HEK293 (cell line): ENCODE measurements around the gene DCAF8.

Experiments
- CTCF ChIA-PET: fragments of 350-600 bp; formaldehyde crosslinking; extraction: SDS; loops from one replicate; lab custom pipeline; 2021; ENCODE audit warnings: antibody characterized with exemption; lab: Yijun Ruan, JAX
- POLR2A ChIA-PET: fragments of 300-600 bp; formaldehyde crosslinking; extraction: SDS; loops from one replicate; lab custom pipeline; 2020; ENCODE audit warnings: antibody characterized with exemption, inconsistent platforms; lab: Yijun Ruan, JAX
- H3K27ac ChIP-seq: fragments of 200-500 bp; sonication (Bioruptor generic); 2 replicates; pipeline ENCODE4 v1.5.1; 2014; ENCODE audit warnings: low read depth, low read length, control low read depth, inconsistent platforms; ENCODE audit errors: extremely low read depth
- H3K36me3 ChIP-seq, 2 experiments: fragments of 200-500 bp in 1 of 2; sonication (Bioruptor generic) in 1 of 2; 1 replicate in 1 of 2; 2 replicates in 1 of 2; pipeline ENCODE4 v1.5.1; 2014 to 2017; ENCODE audit warnings: inconsistent platforms in 2 of 2, low read length in 2 of 2; ENCODE audit not compliant: control insufficient read depth in 2 of 2, insufficient read depth in 1 of 2
- H3K4me1 ChIP-seq: fragments of 200-500 bp; sonication (Bioruptor generic); 2 replicates; pipeline ENCODE4 v1.5.1; 2014; ENCODE audit warnings: mild to moderate bottlenecking, low read length, inconsistent platforms; ENCODE audit not compliant: control insufficient read depth, insufficient read depth
- H3K4me3 ChIP-seq: 2 replicates; pipeline ENCODE4 v1.5.1; 2011; ENCODE audit warnings: low read depth, mild to moderate bottlenecking, control low read depth, low read length, moderate library complexity
- H3K9me3 ChIP-seq: fragments of 200-500 bp; sonication (Bioruptor generic); 2 replicates; pipeline ENCODE4 v1.5.1; 2014; ENCODE audit warnings: low read depth, low read length, inconsistent platforms; ENCODE audit not compliant: control insufficient read depth, insufficient read depth
- FEZF1 ChIP-seq: fragments of 450-650 bp; formaldehyde crosslinking; IDR thresholded peaks from 2 replicates; pipeline ENCODE4 v1.5.1; 2016; ENCODE audit warnings: missing biosample characterization, missing genetic modification characterization
- GLIS1 ChIP-seq: fragments of 450-650 bp; formaldehyde crosslinking; IDR thresholded peaks from 2 replicates; pipeline ENCODE4 v1.5.1; 2016; ENCODE audit warnings: missing biosample characterization, missing genetic modification characterization
- KLF1 ChIP-seq: fragments of 450-650 bp; formaldehyde crosslinking; IDR thresholded peaks from 2 replicates; pipeline ENCODE4 v1.5.1; 2016; ENCODE audit warnings: missing biosample characterization, missing genetic modification characterization
- KLF10 ChIP-seq: fragments of 450-650 bp; IDR thresholded peaks from 2 replicates; pipeline ENCODE4 v1.5.1; 2018; ENCODE audit warnings: missing biosample characterization, mild to moderate bottlenecking, missing genetic modification characterization
- PRDM10 ChIP-seq: fragments of 450-650 bp; formaldehyde crosslinking; IDR thresholded peaks from 2 replicates; pipeline ENCODE4 v1.5.1; 2016; ENCODE audit warnings: missing biosample characterization, missing genetic modification characterization
- REPIN1 ChIP-seq: fragments of 450-650 bp; formaldehyde crosslinking; IDR thresholded peaks from 2 replicates; pipeline ENCODE4 v1.5.1; 2017; ENCODE audit warnings: missing biosample characterization, missing genetic modification characterization, low read depth
- ZFP3 ChIP-seq: fragments of 450-650 bp; formaldehyde crosslinking; IDR thresholded peaks from 2 replicates; pipeline ENCODE4 v1.5.1; 2016; ENCODE audit warnings: low read depth, missing biosample characterization, missing genetic modification characterization
- ZNF140 ChIP-seq: fragments of 450-650 bp; formaldehyde crosslinking; IDR thresholded peaks from 2 replicates; pipeline ENCODE4 v1.5.1; 2016; ENCODE audit warnings: missing biosample characterization, missing genetic modification characterization
- ZNF157 ChIP-seq: fragments of 450-650 bp; formaldehyde crosslinking; IDR thresholded peaks from 2 replicates; pipeline ENCODE4 v1.5.1; 2016; ENCODE audit warnings: missing biosample characterization, missing genetic modification characterization
- ZNF223 ChIP-seq: fragments of 450-650 bp; formaldehyde crosslinking; IDR thresholded peaks from 2 replicates; pipeline ENCODE4 v1.5.1; 2016; ENCODE audit warnings: missing biosample characterization, missing genetic modification characterization
- ZNF624 ChIP-seq: fragments of 450-650 bp; formaldehyde crosslinking; IDR thresholded peaks from 2 replicates; pipeline ENCODE4 v1.5.1; 2017; ENCODE audit warnings: missing biosample characterization, missing genetic modification characterization
- TF ChIP-seq, protein P1 (sequence below): IDR thresholded peaks from 2 replicates; pipeline ENCODE4 v1.6.1; 2011; ENCODE audit warnings: mild to moderate bottlenecking, low read depth, low read length, borderline replicate concordance
- TF ChIP-seq, protein P2 (sequence below): fragments of 450-650 bp; formaldehyde crosslinking; IDR thresholded peaks from 2 replicates; pipeline ENCODE4 v1.5.1; 2016; ENCODE audit warnings: missing biosample characterization, missing genetic modification characterization
- TF ChIP-seq, protein P3 (sequence below): fragments of 450-650 bp; formaldehyde crosslinking; IDR thresholded peaks from 2 replicates; pipeline ENCODE4 v1.5.1; 2017; ENCODE audit warnings: missing biosample characterization, mild to moderate bottlenecking, missing genetic modification characterization, moderate library complexity

DCAF8 gene

GRCh38 chr1:160188341-160188740 is 74.0 kb downstream of the DCAF8 start:
- Histone ChIP-seq H3K36me3 (no peaks in the 10 kb centered on the region), H3K4me1 (no peaks in the 10 kb centered on the region), H3K4me3 (no peak overlapping the region), H3K9me3 (no peaks in the 10 kb centered on the region), H3K27ac (no peak overlapping the region)
- TF ChIP-seq KLF10 (tag by site-specific recombination) (no peak), ZNF140 (no peak), GLIS1 (tag by site-specific recombination) (no peak), ZFP3 (tag by site-specific recombination) (no peak), REPIN1 (tag by site-specific recombination) (no peak), ZNF157 (tag by site-specific recombination) (no peak), ZNF223 (no peak), KLF1 (no peak), FEZF1 (tag by site-specific recombination) (no peak)
- TF ChIP-seq, protein P1, sequence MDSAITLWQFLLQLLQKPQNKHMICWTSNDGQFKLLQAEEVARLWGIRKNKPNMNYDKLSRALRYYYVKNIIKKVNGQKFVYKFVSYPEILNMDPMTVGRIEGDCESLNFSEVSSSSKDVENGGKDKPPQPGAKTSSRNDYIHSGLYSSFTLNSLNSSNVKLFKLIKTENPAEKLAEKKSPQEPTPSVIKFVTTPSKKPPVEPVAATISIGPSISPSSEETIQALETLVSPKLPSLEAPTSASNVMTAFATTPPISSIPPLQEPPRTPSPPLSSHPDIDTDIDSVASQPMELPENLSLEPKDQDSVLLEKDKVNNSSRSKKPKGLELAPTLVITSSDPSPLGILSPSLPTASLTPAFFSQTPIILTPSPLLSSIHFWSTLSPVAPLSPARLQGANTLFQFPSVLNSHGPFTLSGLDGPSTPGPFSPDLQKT, result no peak
- ChIA-PET CTCF (interaction anchor here (1.1 to 6.7 kb wide), 4 partner anchors 61 to 103 kb away, joined by 3 to 88 read pairs (median 28); no protein-coding TSS in a partner anchor), POLR2A (no interaction called here)

DNA sequence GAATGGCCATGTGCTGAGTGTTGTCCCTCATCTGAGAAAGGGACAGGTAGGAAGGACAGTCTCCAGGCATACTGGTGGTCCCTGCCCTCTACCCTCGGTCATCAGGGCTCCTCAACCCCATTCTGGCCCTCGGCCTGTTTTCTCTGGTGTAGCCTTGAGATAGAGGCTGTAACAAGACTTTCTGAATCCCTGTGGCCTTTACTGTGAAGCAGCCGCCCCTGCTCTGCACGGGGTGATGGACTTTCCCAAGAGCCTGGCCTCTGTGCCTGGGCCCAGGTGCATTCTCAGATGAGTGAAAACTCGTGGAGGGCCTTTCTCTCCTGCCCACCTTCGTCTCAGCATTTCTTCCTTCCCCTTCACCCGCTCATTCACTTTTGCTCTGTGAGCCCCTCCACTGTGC is 74.9 kb downstream of the DCAF8 start:
- H3K4me1 ChIP-seq, result no peaks in the 10 kb centered on the region
- TF ChIP-seq, protein P2, sequence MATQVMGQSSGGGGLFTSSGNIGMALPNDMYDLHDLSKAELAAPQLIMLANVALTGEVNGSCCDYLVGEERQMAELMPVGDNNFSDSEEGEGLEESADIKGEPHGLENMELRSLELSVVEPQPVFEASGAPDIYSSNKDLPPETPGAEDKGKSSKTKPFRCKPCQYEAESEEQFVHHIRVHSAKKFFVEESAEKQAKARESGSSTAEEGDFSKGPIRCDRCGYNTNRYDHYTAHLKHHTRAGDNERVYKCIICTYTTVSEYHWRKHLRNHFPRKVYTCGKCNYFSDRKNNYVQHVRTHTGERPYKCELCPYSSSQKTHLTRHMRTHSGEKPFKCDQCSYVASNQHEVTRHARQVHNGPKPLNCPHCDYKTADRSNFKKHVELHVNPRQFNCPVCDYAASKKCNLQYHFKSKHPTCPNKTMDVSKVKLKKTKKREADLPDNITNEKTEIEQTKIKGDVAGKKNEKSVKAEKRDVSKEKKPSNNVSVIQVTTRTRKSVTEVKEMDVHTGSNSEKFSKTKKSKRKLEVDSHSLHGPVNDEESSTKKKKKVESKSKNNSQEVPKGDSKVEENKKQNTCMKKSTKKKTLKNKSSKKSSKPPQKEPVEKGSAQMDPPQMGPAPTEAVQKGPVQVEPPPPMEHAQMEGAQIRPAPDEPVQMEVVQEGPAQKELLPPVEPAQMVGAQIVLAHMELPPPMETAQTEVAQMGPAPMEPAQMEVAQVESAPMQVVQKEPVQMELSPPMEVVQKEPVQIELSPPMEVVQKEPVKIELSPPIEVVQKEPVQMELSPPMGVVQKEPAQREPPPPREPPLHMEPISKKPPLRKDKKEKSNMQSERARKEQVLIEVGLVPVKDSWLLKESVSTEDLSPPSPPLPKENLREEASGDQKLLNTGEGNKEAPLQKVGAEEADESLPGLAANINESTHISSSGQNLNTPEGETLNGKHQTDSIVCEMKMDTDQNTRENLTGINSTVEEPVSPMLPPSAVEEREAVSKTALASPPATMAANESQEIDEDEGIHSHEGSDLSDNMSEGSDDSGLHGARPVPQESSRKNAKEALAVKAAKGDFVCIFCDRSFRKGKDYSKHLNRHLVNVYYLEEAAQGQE (tag by site-specific recombination), result no peak
- TF ChIP-seq PRDM10 (tag by site-specific recombination), result 0 out of 2 replicates have a peak, but pooled peaks have one; percentile 49
- POLR2A ChIA-PET, result no interaction called here
- no peak overlapping the region for H3K4me3 ChIP-seq
- CTCF ChIA-PET, result interaction anchor here (0.9 to 6.7 kb wide), 2 partner anchors 62 to 86 kb away, joined by 5 to 88 read pairs; no protein-coding TSS in a partner anchor
- H3K36me3 ChIP-seq, result no peaks in the 10 kb centered on the region
- H3K9me3 ChIP-seq, result no peaks in the 10 kb centered on the region
- H3K27ac ChIP-seq, result no peak overlapping the region

DNA sequence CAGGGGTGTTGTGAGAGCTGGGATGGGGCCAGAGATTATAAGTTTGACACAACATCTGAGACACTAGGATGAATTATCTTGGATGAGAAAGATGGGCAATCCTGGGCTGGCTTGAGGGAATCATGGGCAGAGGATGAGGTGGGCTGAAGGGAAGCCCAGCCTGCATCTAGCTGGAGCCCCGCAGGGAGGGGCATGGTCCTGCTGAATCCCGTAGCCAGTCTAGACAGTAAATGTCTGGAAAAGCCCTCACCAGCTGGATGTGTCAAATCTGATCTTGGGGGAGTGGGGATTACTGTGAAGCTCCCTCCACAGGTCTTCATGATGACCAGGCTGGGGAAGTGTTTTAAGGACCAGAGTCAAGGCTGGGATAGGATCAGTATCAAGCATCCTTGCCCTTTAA is 75.6 kb downstream of the DCAF8 start:
- no peak overlapping the region for H3K4me3 ChIP-seq
- TF ChIP-seq, protein P3, sequence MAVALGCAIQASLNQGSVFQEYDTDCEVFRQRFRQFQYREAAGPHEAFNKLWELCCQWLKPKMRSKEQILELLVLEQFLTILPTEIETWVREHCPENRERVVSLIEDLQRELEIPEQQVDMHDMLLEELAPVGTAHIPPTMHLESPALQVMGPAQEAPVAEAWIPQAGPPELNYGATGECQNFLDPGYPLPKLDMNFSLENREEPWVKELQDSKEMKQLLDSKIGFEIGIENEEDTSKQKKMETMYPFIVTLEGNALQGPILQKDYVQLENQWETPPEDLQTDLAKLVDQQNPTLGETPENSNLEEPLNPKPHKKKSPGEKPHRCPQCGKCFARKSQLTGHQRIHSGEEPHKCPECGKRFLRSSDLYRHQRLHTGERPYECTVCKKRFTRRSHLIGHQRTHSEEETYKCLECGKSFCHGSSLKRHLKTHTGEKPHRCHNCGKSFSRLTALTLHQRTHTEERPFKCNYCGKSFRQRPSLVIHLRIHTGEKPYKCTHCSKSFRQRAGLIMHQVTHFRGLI (tag by site-specific recombination), result peak; percentile 92
- no peak for TF ChIP-seq ZNF624 (tag by site-specific recombination)
- TF ChIP-seq, all 188 proteins: peak for 1
- POLR2A ChIA-PET, result no interaction called here
- H3K36me3 ChIP-seq, result no peaks in the 10 kb centered on the region
- H3K4me1 ChIP-seq, result no peaks in the 10 kb centered on the region
- CTCF ChIA-PET, result interaction anchor here (0.6 to 1.3 kb wide), 4 partner anchors 85 to 390 kb away, joined by 3 to 5 read pairs (median 4); no protein-coding TSS in a partner anchor
- H3K9me3 ChIP-seq, result no peaks in the 10 kb centered on the region
- H3K27ac ChIP-seq, result no peak overlapping the region
